Activated T-cell treated with anti-CD3 and anti-CD28 coated beads, Interleukin-2, amount 50 U/mL, for 72 hours (primary cell): Measurements from ENCODE around the gene ARHGEF39. TPM values are rescaled to one million over a fixed set of nuclear protein-coding genes. Genes with fewer than 3 reads are reported as not detected.

ENCODE experiments used
- ATAC-seq, 2 donors: fragments of 150-1000 bp; cut with Tn5 transposase; replicated peaks in 1 of 2; 2 replicates each; pipeline ENCODE4 v1.10.0; 2021; ENCODE audit warnings: moderate library complexity in 2 of 2, mild to moderate bottlenecking in 1 of 2
- DNase-seq, 2 donors: peaks; one replicate each; pipeline ENCODE4 v3.0.0; 2021 to 2022; ENCODE audit warnings: mixed read lengths in 1 of 2
- H3K27ac Mint-ChIP-seq: one replicate; pipeline ENCODE4 v1.8.0; 2022; ENCODE audit warnings: mild to moderate bottlenecking, moderate library complexity, mixed read lengths
- H3K27me3 Mint-ChIP-seq: one replicate; pipeline ENCODE4 v1.8.0; 2022; ENCODE audit warnings: low read depth, mixed read lengths
- H3K36me3 Mint-ChIP-seq, 2 donors: one replicate each; pipeline ENCODE4 v1.8.0; 2022; ENCODE audit warnings: mixed read lengths in 2 of 2, mild to moderate bottlenecking in 1 of 2; ENCODE audit not compliant: insufficient read depth in 2 of 2
- H3K4me1 Mint-ChIP-seq: one replicate; pipeline ENCODE4 v1.8.0; 2022; ENCODE audit warnings: low read depth, mixed read lengths
- H3K4me3 Mint-ChIP-seq, 2 donors: one replicate each; pipeline ENCODE4 v1.8.0; 2022; ENCODE audit warnings: mild to moderate bottlenecking in 2 of 2, mixed read lengths in 2 of 2, moderate library complexity in 2 of 2
- H3K9me3 Mint-ChIP-seq, 2 donors: one replicate each; pipeline ENCODE4 v1.8.0; 2022; ENCODE audit warnings: mixed read lengths in 2 of 2
- total RNA-seq, 2 donors: library from RNA; stranded (reverse); gene quantifications; one replicate each; pipeline ENCODE4 v1.2.3, GENCODE V29; 2022

The ARHGEF39 gene
- total RNA-seq, 2 donors from 2014 or later = 12.0 to 15.1 TPM

DNA sequence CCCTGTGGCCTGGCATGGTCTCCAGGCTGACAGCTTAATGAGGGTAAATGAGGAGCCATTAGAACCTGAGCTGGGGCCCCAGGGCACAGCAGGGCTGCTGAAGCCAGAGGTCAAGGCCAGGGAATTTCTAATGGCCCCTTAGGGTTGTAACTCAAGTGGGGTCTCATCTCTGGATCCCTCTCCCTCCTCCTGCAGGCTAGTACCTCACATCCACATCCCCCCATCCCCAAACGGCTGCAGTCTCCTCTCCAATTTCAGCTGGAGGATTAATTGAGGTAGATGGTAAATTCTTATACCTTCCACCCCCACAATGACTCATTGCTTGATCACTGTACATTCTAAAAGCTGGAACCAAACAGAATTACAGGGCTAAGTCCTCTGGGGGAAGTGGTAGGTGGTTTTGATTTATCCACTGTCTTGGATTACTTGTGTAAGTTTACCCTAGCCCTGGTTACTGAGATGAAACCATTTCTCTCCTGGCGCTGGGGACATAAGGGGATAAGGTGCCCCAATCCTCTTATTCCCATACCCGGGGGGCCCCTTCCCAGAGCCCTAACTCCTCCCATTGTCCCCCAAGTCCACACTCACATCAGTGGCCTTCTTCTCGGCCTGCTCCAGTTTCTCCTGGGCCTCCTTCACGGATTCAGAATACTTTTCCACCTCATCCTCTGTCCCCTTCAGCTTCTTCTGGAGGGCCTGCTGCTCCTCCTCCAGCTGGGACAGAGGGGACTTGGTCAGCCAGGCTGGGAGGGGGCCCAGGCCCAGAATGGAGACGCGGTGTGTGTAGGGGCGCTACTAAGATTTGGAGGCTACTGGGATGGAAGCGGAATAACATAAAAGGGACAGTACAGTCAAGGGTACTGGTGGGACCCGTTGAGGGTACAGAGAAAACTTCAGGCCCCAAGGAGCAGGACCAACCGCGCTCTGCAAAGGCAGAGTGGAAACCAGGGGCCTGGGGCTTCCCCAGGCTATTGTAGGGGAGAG is 23.9 kb upstream of the ARHGEF39 start:
- no peaks in the 10 kb centered on the region for H3K27me3 Mint-ChIP-seq
- peak in 1 of 2 donors; percentile 16 for DNase-seq

GRCh38 chr9:35687972-35688557 is 23.1 kb upstream of the ARHGEF39 start:
- no peaks in the 10 kb centered on the region for H3K27me3 Mint-ChIP-seq
- ATAC-seq = no peak
- peaks cover 35% of the 10 kb centered on the region for H3K4me1 Mint-ChIP-seq
- no peak overlapping the region for H3K27ac Mint-ChIP-seq
- no peaks in the 10 kb centered on the region for H3K9me3 Mint-ChIP-seq
- no peaks in the 10 kb centered on the region for H3K36me3 Mint-ChIP-seq
- DNase-seq = no peak
- H3K4me3 Mint-ChIP-seq = no peak overlapping the region

More for the DNA sequence above, 23.9 kb upstream of the ARHGEF39 start:
- no peaks in the 10 kb centered on the region for H3K36me3 Mint-ChIP-seq
- no peaks in the 10 kb centered on the region for H3K9me3 Mint-ChIP-seq
- H3K4me3 Mint-ChIP-seq = peak overlapping the region; percentile 67 to 74
- peaks cover 35% of the 10 kb centered on the region for H3K4me1 Mint-ChIP-seq
- ATAC-seq = peak; percentile 74 to 81
- no peak overlapping the region for H3K27ac Mint-ChIP-seq

GRCh38 chr9:35687306-35687705 is 22.3 kb upstream of the ARHGEF39 start:
- no peaks in the 10 kb centered on the region for H3K36me3 Mint-ChIP-seq
- no peaks in the 10 kb centered on the region for H3K27me3 Mint-ChIP-seq
- DNase-seq (no peak), ATAC-seq (no peak)
- H3K9me3 Mint-ChIP-seq = no peaks in the 10 kb centered on the region
- no peak overlapping the region for H3K27ac Mint-ChIP-seq
- H3K4me3 Mint-ChIP-seq = no peak overlapping the region
- H3K4me1 Mint-ChIP-seq = peaks cover 35% of the 10 kb centered on the region

DNA sequence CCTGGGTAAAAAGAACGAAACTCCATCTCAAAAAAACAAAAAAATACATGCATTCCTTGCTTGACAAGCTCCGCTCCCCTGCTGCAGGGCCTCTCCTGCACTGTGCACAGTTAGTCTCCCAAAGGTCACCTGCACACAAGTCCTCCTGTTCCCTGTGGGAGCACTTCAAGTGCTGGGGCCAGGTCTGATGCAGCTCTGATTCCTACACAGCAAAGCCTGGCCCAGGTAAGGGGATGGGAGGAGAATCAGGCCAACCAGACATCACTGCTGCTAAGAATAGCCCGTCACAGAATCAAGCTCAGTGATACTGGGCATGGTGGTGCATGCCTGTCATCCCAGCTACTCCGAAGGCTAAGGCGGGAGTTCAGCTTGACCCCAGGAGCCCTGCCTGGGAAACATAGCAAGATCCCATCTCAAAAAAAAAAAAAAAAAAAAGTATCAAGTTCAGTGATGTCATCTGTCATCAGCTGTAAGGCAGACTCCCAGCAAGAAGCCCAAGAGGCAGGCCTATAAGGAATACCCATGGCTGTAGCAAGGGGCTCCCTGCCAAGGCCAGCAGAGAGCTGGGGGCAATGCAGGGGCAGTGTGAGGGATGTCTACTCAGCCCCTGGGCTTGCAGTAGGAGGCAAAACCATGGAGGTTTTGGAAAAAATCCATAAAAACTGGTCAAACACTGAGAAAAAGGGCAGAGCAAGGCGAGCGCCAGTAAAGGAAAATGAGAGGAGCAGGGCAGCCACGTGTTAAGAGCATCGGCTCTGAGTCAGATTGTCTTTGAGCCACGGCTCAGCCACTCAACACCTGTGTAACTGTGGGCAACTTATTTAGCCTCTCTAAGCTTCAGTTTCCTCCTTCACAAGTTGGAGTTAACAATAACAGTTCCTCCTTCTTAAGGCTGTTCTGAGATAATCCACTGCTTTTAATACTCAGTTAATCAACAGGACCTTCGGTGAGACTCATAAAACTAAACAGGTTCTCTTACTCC is 21.5 kb upstream of the ARHGEF39 start:
- DNase-seq = no peak
- Mint-ChIP-seq H3K4me1 (peaks cover 29% of the 10 kb centered on the region), H3K9me3 (no peaks in the 10 kb centered on the region), H3K36me3 (no peaks in the 10 kb centered on the region), H3K27ac (no peak overlapping the region), H3K4me3 (no peak overlapping the region), H3K27me3 (no peaks in the 10 kb centered on the region)
- no peak for ATAC-seq

DNA sequence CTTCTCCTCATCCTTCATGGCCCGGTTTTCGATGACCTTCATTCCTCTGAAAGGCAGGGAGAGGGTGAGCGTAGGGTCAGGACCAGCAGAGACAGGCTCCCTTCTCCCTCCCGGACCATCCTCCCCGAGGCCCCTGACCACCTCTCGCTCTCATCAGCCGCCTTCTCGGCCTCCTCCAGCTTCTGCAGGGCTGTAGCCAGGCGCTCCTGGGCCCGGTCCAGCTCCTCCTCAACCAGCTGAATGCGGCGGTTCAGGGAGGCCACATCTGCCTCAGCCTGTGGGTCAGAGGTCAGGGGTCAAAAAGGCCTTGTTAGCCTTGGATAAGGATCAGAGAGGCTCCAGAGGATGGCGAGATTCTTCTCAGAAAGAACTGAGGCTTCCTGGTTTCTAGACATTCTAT is 20.5 kb upstream of the ARHGEF39 start:
- ATAC-seq (no peak), DNase-seq (no peak)
- H3K27me3 Mint-ChIP-seq = no peaks in the 10 kb centered on the region
- no peak overlapping the region for H3K4me3 Mint-ChIP-seq
- peaks cover 20% of the 10 kb centered on the region for H3K4me1 Mint-ChIP-seq
- H3K9me3 Mint-ChIP-seq = no peaks in the 10 kb centered on the region
- no peaks in the 10 kb centered on the region for H3K36me3 Mint-ChIP-seq
- no peak overlapping the region for H3K27ac Mint-ChIP-seq

DNA sequence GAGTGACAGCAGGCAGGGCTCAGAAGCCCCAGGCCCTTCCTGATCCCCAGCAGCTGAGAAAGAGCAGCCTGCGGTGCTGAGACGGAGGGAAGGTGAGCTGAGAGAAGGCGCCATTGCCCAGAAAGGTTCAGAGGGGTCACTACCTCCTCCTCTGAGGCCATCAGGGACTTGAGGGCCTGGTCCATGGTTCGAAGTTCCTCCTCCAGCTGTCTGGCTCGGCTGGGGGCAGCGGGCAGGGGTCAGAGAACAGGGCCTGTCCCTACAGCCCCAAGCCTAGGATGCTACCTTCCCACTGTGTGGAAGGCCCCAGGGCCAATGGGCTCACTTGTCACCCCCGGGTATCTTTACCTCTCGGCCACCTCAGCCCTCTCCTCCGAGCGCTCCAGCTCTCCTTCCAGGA is 19.9 kb upstream of the ARHGEF39 start:
- ATAC-seq (no peak), DNase-seq (no peak)
- no peak overlapping the region for H3K27ac Mint-ChIP-seq
- peaks cover 20% of the 10 kb centered on the region for H3K4me1 Mint-ChIP-seq
- H3K9me3 Mint-ChIP-seq = no peaks in the 10 kb centered on the region
- H3K27me3 Mint-ChIP-seq = no peaks in the 10 kb centered on the region
- no peaks in the 10 kb centered on the region for H3K36me3 Mint-ChIP-seq
- H3K4me3 Mint-ChIP-seq = no peak overlapping the region

GRCh38 chr9:35683323-35683722 is 18.3 kb upstream of the ARHGEF39 start:
- DNase-seq (no peak), ATAC-seq (no peak)
- Mint-ChIP-seq H3K27ac (no peak overlapping the region), H3K9me3 (no peaks in the 10 kb centered on the region), H3K36me3 (no peaks in the 10 kb centered on the region), H3K27me3 (no peaks in the 10 kb centered on the region), H3K4me1 (peaks cover 9% of the 10 kb centered on the region), H3K4me3 (no peak overlapping the region)

GRCh38 chr9:35682520-35683315 is 17.7 kb upstream of the ARHGEF39 start:
- ATAC-seq = no peak
- no peak for DNase-seq
- no peak overlapping the region for H3K27ac Mint-ChIP-seq
- H3K4me1 Mint-ChIP-seq = peaks cover 3% of the 10 kb centered on the region
- no peaks in the 10 kb centered on the region for H3K36me3 Mint-ChIP-seq
- H3K27me3 Mint-ChIP-seq = no peaks in the 10 kb centered on the region
- no peak overlapping the region for H3K4me3 Mint-ChIP-seq
- H3K9me3 Mint-ChIP-seq = no peaks in the 10 kb centered on the region

GRCh38 chr9:35682051-35682450 is 17.1 kb upstream of the ARHGEF39 start:
- H3K4me3 Mint-ChIP-seq = no peak overlapping the region
- no peaks in the 10 kb centered on the region for H3K27me3 Mint-ChIP-seq
- no peaks in the 10 kb centered on the region for H3K9me3 Mint-ChIP-seq
- DNase-seq = no peak
- H3K4me1 Mint-ChIP-seq = no peaks in the 10 kb centered on the region
- no peaks in the 10 kb centered on the region for H3K36me3 Mint-ChIP-seq
- ATAC-seq = no peak
- no peak overlapping the region for H3K27ac Mint-ChIP-seq

GRCh38 chr9:35681341-35682002 is 16.5 kb upstream of the ARHGEF39 start:
- H3K4me3 Mint-ChIP-seq = no peak overlapping the region
- DNase-seq = no peak
- H3K36me3 Mint-ChIP-seq = no peaks in the 10 kb centered on the region

DNA sequence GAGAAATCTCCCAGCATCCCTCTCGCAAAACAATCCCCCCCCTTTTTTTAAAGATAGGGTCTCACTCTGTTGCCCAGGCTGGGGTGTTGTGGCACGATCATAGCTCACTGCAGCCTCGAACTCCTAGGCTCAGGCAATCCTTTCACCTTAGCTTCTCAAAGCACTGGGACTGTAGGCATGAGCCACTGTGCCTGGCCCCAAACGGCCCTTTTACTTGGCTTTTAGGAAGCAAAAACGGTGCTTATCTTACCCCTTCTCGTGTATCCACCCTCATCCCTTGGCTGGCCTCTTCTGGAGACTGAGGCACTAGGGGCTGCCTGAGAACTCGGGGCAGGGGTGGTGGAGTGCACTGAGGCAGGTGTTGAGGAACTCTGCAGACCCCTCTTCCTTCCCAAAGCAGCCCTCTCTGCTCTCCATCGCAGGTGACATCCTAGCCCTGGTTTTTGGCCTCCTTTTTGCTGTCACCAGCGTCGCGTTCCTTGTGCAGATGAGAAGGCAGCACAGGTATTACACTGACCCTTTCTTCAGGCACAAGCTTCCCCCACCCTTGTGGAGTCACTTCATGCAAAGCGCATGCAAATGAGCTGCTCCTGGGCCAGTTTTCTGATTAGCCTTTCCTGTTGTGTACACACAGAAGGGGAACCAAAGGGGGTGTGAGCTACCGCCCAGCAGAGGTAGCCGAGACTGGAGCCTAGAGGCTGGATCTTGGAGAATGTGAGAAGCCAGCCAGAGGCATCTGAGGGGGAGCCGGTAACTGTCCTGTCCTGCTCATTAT is 15.5 kb upstream of the ARHGEF39 start:
- DNase-seq (no peak), ATAC-seq (no peak)
- H3K27me3 Mint-ChIP-seq = no peaks in the 10 kb centered on the region
- no peak overlapping the region for H3K27ac Mint-ChIP-seq
- no peaks in the 10 kb centered on the region for H3K9me3 Mint-ChIP-seq
- no peaks in the 10 kb centered on the region for H3K36me3 Mint-ChIP-seq
- H3K4me3 Mint-ChIP-seq = no peak overlapping the region
- H3K4me1 Mint-ChIP-seq = peaks cover 6% of the 10 kb centered on the region

More at GRCh38 chr9:35681341-35682002, 16.5 kb upstream of the ARHGEF39 start:
- no peaks in the 10 kb centered on the region for H3K9me3 Mint-ChIP-seq
- H3K27ac Mint-ChIP-seq = no peak overlapping the region
- ATAC-seq = no peak
- no peaks in the 10 kb centered on the region for H3K27me3 Mint-ChIP-seq
- H3K4me1 Mint-ChIP-seq = peaks cover 1% of the 10 kb centered on the region
